Tibial nerve (tissue), 4 donors: ENCODE results near the gene CXCL16. TPM values are rescaled to one million over a fixed set of nuclear protein-coding genes. Genes with fewer than 3 reads are reported as not detected.

Experiments used
- DNase-seq, 2 donors: peaks; one replicate each; pipeline ENCODE4 v3.0.0-alpha.2; 2019; ENCODE audit warnings: low spot score in 2 of 2
- H3K27ac ChIP-seq, 4 donors: fragments of 200-600 bp; sonication (generic) in 3 of 4; one replicate each; pipeline ENCODE4 v1.5.1; 2017 to 2019; ENCODE audit warnings: mild to moderate bottlenecking in 1 of 4
- H3K27me3 ChIP-seq, 2 donors: fragments of 200-600 bp; sonication (generic) in 1 of 2; one replicate each; pipeline versions ENCODE4 v1.5.1 to v1.6.0; 2017 to 2019
- H3K36me3 ChIP-seq, 3 donors: fragments of 200-600 bp; sonication (generic); one replicate each; pipeline ENCODE4 v1.5.1; 2018 to 2019
- H3K4me1 ChIP-seq, 4 donors: fragments of 200-600 bp; sonication (generic) in 3 of 4; one replicate each; pipeline ENCODE4 v1.5.1; 2017 to 2019
- H3K4me3 ChIP-seq, 4 donors: fragments of 200-600 bp; sonication (generic) in 3 of 4; one replicate each; pipeline ENCODE4 v1.5.1; 2017 to 2019; ENCODE audit warnings: mild to moderate bottlenecking in 1 of 4, moderate library complexity in 1 of 4
- H3K9me3 ChIP-seq, 4 donors: fragments of 200-600 bp; sonication (generic) in 3 of 4; one replicate each; pipeline ENCODE4 v1.5.1; 2017 to 2019
- EP300 ChIP-seq, 2 donors: sonication (generic); formaldehyde crosslinking; IDR thresholded peaks; one replicate each; pipeline ENCODE4 v1.6.1; 2017; ENCODE audit warnings: antibody characterized with exemption in 2 of 2, mild to moderate bottlenecking in 1 of 2
- POLR2A ChIP-seq, 2 donors: fragments of 450-650 bp; IDR thresholded peaks; one replicate each; pipeline ENCODE4 v1.6.1; 2017; ENCODE audit warnings: antibody characterized with exemption in 2 of 2, mild to moderate bottlenecking in 2 of 2, moderate library complexity in 2 of 2
- WGBS, 2 donors: methylation state at CpG; one replicate each; pipeline ENCODE4 v1.1.5; 2018; 5-methylcytosine and 5-hydroxymethylcytosine counted together
- total RNA-seq, 4 donors: library from RNA; depleted of rRNA; stranded (reverse); fragments of >200 nt; gene quantifications; one replicate each; pipeline ENCODE4 v1.1.0, GENCODE V29; 2016
- TF ChIP-seq, protein P1 (sequence below), 5 experiments: fragments of 200-600 bp in 3 of 5; fragments of 450-650 bp in 2 of 5; sonication (generic) in 3 of 5; IDR thresholded peaks; one replicate each; pipeline ENCODE4 v1.5.1; 2016 to 2019; ENCODE audit warnings: antibody characterized with exemption in 5 of 5, mild to moderate bottlenecking in 3 of 5, moderate library complexity in 2 of 5

The CXCL16 gene
- total RNA-seq, 4 donors from 2014 or later, result 5.7 to 27.3 (median 13.6) TPM

DNA sequence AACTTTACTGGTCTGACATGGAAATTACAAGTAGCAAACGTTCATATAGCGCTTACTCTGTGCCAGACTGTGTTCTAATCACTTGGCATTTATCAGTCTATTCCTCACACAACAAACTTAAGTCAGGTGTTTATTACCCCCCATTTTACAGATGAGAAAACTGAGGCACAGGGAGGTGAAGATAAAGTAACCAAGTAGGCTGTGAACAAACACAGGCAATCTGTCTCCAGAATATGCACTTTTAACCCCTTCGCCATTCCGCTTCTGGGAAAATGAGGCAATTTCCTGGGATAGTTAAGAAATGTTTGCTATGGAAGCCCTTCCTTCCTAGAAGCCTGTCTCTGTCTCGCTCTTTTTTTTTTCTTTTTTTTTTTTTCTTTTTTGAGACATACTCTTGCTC lies 12.2 kb upstream of the CXCL16 start:
- 62 to 67% methylated on average over 5 of the region's 5 CpGs for WGBS, 2 donors
- Histone ChIP-seq H3K4me1 (peaks cover 0 to 9% (median 0%) of the 10 kb centered on the region in 4 donors), H3K36me3 (no peaks in the 10 kb centered on the region), H3K9me3 (no peaks in the 10 kb centered on the region), H3K27me3 (peaks cover 0 to 24% of the 10 kb centered on the region in 2 donors), H3K4me3 (no peak overlapping the region), H3K27ac (no peak overlapping the region)
- DNase-seq, result no peak
- peak in 1 of 2 donors; percentile 24 for TF ChIP-seq EP300 (IDR thresholded peaks at IDR 0.05)
- TF ChIP-seq, protein P1, sequence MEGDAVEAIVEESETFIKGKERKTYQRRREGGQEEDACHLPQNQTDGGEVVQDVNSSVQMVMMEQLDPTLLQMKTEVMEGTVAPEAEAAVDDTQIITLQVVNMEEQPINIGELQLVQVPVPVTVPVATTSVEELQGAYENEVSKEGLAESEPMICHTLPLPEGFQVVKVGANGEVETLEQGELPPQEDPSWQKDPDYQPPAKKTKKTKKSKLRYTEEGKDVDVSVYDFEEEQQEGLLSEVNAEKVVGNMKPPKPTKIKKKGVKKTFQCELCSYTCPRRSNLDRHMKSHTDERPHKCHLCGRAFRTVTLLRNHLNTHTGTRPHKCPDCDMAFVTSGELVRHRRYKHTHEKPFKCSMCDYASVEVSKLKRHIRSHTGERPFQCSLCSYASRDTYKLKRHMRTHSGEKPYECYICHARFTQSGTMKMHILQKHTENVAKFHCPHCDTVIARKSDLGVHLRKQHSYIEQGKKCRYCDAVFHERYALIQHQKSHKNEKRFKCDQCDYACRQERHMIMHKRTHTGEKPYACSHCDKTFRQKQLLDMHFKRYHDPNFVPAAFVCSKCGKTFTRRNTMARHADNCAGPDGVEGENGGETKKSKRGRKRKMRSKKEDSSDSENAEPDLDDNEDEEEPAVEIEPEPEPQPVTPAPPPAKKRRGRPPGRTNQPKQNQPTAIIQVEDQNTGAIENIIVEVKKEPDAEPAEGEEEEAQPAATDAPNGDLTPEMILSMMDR (IDR thresholded peaks at IDR 0.05), result no peak
- TF ChIP-seq POLR2A (IDR thresholded peaks at IDR 0.05), result no peak

GRCh38 chr17:4750606-4751005 lies 10.9 kb upstream of the CXCL16 start:
- peaks cover 0 to 36% of the 10 kb centered on the region in 2 donors for H3K27me3 ChIP-seq
- no peaks in the 10 kb centered on the region for H3K36me3 ChIP-seq
- peaks cover 0 to 12% (median 0%) of the 10 kb centered on the region in 4 donors for H3K4me1 ChIP-seq
- no peak overlapping the region for H3K4me3 ChIP-seq
- WGBS, 2 donors, result 47 to 52% methylated on average over 3 of the region's 3 CpGs
- TF ChIP-seq, protein P1 (IDR thresholded peaks at IDR 0.05), result no peak
- TF ChIP-seq POLR2A (IDR thresholded peaks at IDR 0.05), result no peak
- TF ChIP-seq EP300 (IDR thresholded peaks at IDR 0.05), result no peak
- no peaks in the 10 kb centered on the region for H3K9me3 ChIP-seq
- H3K27ac ChIP-seq, result no peak overlapping the region
- no peak for DNase-seq

- peak overlapping the region in 1 of 4 donors; percentile 4 for H3K27ac ChIP-seq
- no peak for TF ChIP-seq POLR2A (IDR thresholded peaks at IDR 0.05)
- TF ChIP-seq, protein P1 (IDR thresholded peaks at IDR 0.05), result no peak
- no peak for TF ChIP-seq EP300 (IDR thresholded peaks at IDR 0.05)
- 35 to 41% methylated on average over 4 of the region's 4 CpGs for WGBS, 2 donors
- no peaks in the 10 kb centered on the region for H3K9me3 ChIP-seq
- peaks cover 0 to 45% of the 10 kb centered on the region in 2 donors for H3K27me3 ChIP-seq
- peaks cover 0 to 20% (median 0%) of the 10 kb centered on the region in 4 donors for H3K4me1 ChIP-seq
- DNase-seq, result no peak
- H3K4me3 ChIP-seq, result no peak overlapping the region
- H3K36me3 ChIP-seq, result no peaks in the 10 kb centered on the region
These were observed 9.0 kb upstream of the CXCL16 start for GRCh38 chr17:4748686-4749085.

DNA sequence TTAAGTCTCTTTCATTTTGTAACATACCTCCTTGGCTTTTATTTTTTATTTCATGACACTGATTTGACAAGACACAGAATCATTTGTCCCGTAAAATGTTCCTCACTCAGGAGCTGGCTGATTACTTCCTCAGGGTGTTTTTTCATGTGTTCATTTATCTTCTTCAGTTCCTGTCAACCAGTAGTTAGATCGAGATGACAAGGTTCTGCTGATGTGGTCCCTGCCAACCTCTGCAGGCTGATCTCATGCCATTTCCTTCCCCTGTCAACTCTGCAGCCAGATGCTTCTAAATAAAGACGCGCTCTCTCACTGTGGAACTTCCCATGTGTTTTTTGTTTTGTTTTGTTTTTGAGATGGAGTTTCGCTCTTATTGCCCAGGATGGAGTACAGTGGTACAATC lies 8.1 kb upstream of the CXCL16 start:
- Histone ChIP-seq H3K27me3 (peaks cover 0 to 49% of the 10 kb centered on the region in 2 donors), H3K36me3 (no peaks in the 10 kb centered on the region), H3K4me3 (no peak overlapping the region), H3K27ac (peak overlapping the region in 2 of 4 donors; percentile 12 to 49), H3K4me1 (peaks cover 0 to 20% (median 0%) of the 10 kb centered on the region in 4 donors), H3K9me3 (no peaks in the 10 kb centered on the region)
- no peak for DNase-seq
- peak in 1 of 2 donors; percentile 67 for TF ChIP-seq EP300 (IDR thresholded peaks at IDR 0.05)
- no peak for TF ChIP-seq POLR2A (IDR thresholded peaks at IDR 0.05)
- WGBS, 2 donors, result 53 to 55% methylated on average over 5 of the region's 5 CpGs

DNA sequence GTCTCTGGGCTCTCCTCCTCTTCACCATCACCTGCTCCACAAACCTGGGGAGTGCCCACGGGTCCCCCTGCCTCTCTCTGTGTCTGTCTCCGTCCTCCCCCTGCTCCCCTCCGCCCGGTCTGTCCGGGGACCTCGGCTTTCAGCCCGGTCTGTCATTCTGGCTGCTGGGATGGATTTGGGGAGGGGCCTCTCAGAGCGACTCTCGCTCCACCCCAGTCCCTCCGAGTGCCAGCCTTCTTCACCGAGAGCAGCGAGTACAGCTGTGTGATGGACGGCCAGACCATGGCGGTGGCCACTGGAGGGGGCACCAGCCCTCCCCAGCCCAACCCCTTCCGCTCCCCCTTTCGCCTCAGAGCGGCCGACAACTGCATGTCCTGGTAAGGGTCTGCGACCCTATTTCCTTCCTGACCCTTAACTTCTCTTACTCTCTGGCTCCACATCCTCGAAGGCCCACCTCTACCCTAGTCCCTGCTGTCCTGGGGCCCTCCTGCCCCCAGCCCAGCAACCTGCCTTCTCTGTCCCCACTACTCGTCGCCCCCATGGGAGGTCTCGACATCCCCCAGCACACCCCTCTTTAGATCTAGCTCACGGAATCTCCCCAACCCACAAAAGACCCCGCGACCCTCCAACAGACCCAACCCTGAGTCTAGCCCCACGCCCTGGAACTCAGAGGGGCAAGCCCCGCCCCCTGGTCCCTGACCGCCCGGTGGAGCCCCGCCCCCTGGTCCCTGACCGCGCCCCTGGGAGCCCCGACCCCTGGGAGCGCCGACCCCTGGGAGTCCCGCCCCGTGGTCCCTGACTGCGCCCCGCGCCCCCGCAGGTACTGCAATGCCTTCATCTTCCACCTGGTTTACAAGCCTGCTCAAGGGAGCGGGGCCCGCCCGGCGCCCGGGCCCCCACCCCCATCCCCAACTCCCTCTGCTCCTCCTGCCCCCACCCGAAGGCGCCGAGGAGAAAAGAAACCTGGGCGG lies 5.6 kb upstream of the CXCL16 start:
- no peak for DNase-seq
- Histone ChIP-seq H3K27ac (no peak overlapping the region), H3K9me3 (no peaks in the 10 kb centered on the region), H3K4me1 (peaks cover 0 to 21% (median 0%) of the 10 kb centered on the region in 4 donors), H3K27me3 (peaks cover 0 to 36% of the 10 kb centered on the region in 2 donors), H3K4me3 (no peak overlapping the region), H3K36me3 (no peaks in the 10 kb centered on the region)
- TF ChIP-seq POLR2A (IDR thresholded peaks at IDR 0.05) (no peak), EP300 (IDR thresholded peaks at IDR 0.05) (no peak)
- TF ChIP-seq, protein P1 (IDR thresholded peaks at IDR 0.05), result no peak
- WGBS, 2 donors, result 16 to 20% methylated on average over 31 to 36 of the region's 51 CpGs
